ENCODE data around the gene PRSS57. TPM values are rescaled to one million over a fixed set of nuclear protein-coding genes. Genes with fewer than 3 reads are reported as not detected.

Gene PRSS57
- total and polyA plus RNA-seq, 2 donors (not counting 1 experiment from before 2014, with no cell fraction given) = not detected

DNA sequence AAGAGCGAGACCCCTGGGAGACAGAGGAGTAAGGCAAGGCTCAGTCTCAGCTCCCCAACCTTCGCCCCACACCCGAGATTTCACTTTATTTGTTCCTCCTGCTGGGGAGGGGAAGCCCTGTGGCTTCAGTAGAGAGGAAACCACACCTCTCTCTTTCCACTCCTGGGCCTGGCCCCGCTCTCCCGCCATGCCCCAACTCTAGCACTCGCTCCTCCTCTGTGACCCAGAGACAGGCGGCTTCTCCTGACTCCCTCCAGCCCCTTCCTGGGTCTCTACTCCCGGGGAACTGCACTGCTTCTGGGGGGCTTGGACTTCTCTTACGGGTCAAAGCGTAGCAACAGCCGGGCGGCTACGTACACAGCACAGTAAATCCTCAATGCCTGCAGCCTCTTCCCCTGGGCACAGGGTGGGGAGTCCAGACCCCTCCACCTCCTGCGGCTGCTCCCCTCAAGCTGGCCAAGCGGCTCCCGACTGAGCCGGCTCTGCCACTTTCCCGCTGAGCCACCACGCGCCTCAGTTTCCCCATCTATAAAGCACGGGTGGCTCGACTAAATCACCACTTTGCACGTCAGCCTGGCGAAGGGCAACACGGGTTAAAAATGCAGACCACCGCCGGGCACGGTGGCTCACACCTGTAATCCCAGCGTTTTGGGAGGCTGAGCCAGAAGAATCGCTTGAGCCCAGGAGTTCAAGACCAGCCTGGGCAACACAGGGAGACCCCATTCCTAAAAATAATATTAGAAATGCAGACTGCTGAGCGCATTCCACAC lies 33.6 kb downstream of the PRSS57 start:
- POLR2A ChIA-PET = interaction anchor here (2.3 kb wide), 1 partner anchor 13 kb away, joined by 6 read pairs; no protein-coding TSS in a partner anchor
- Histone ChIP-seq H3K4me3 (ENCODE audit: control extremely low read depth in 1 of 5, extremely low read depth in 1 of 5, insufficient read depth in 1 of 5, low read depth in 2 of 5, low read length in 4 of 5) (peak overlapping the region; percentile 65 to 94 (median 82)), H3K4me1 (ENCODE audit: control insufficient read depth in 2 of 2, insufficient read depth in 2 of 2, low read length in 2 of 2) (peaks cover 33 to 69% of the 10 kb centered on the region in 2 donors), H2AFZ (ENCODE audit: insufficient read depth, low read depth, low read length, poor library complexity, severe bottlenecking) (peak overlapping the region; percentile 90), H4K20me1 (ENCODE audit: control insufficient read depth, insufficient read depth, low read length, poor library complexity, severe bottlenecking) (peaks cover 61% of the 10 kb centered on the region), H3K9ac (ENCODE audit: low read length) (peak overlapping the region; percentile 79), H3K36me3 (replicated peaks in 1 of 2; ENCODE audit: control extremely low read depth in 1 of 2, control insufficient read depth in 1 of 2, extremely low read depth in 1 of 2, insufficient read depth in 2 of 2, low read length in 1 of 2) (peaks cover 0 to 25% of the 10 kb centered on the region in 2 experiments), H3K4me2 (replicated peaks; ENCODE audit: low read depth, low read length, poor library complexity, severe bottlenecking) (peak overlapping the region; percentile 96), H3K27ac (ENCODE audit: low read length in 2 of 2) (peak overlapping the region; percentile 87 to 97), H3K9me3 (ENCODE audit: control extremely low read depth in 1 of 3, control insufficient read depth in 2 of 3, insufficient read depth in 1 of 3, low read length in 2 of 3) (peaks cover 0 to 4% (median 0%) of the 10 kb centered on the region in 3 donors), H3K79me2 (ENCODE audit: control insufficient read depth, insufficient read depth, low read length) (peaks cover 70% of the 10 kb centered on the region), H3K27me3 (replicated peaks in 1 of 4; ENCODE audit: control extremely low read depth in 1 of 4, control insufficient read depth in 3 of 4, insufficient read depth in 4 of 4, low read length in 3 of 4) (no peaks in the 10 kb centered on the region)
- intact Hi-C loops (cut with micrococcal nuclease) = loop anchor here (2.0 to 10.0 kb wide), 4 partner anchors 15 to 263 kb away; partner anchors contain the start of genes ARID3A, CDC34 and POLRMT
- Mint-ChIP-seq H3K4me1 (peaks cover 56% of the 10 kb centered on the region), H3K27ac (peak overlapping the region; percentile 98), H3K4me3 (peak overlapping the region; percentile 96), H3K9me3 (ENCODE audit: insufficient read depth) (no peaks in the 10 kb centered on the region), H3K27me3 (no peaks in the 10 kb centered on the region)
- no peak for TF ChIP-seq EZH2 (IDR thresholded peaks at IDR 0.05; ENCODE audit: borderline replicate concordance, insufficient read depth, low read depth, low read length, poor library complexity, severe bottlenecking)
- TF ChIP-seq, protein P1, sequence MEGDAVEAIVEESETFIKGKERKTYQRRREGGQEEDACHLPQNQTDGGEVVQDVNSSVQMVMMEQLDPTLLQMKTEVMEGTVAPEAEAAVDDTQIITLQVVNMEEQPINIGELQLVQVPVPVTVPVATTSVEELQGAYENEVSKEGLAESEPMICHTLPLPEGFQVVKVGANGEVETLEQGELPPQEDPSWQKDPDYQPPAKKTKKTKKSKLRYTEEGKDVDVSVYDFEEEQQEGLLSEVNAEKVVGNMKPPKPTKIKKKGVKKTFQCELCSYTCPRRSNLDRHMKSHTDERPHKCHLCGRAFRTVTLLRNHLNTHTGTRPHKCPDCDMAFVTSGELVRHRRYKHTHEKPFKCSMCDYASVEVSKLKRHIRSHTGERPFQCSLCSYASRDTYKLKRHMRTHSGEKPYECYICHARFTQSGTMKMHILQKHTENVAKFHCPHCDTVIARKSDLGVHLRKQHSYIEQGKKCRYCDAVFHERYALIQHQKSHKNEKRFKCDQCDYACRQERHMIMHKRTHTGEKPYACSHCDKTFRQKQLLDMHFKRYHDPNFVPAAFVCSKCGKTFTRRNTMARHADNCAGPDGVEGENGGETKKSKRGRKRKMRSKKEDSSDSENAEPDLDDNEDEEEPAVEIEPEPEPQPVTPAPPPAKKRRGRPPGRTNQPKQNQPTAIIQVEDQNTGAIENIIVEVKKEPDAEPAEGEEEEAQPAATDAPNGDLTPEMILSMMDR (IDR thresholded peaks at IDR 0.05) = no peak
- peak; percentile 78 for DNase-seq
- CTCF ChIA-PET = interaction anchor here (0.7 kb wide), 1 partner anchor 73 kb away, joined by 3 read pairs; no protein-coding TSS in a partner anchor
- 3% methylated on average over 28 of the region's 31 CpGs for WGBS (ENCODE audit: insufficient coverage)
- ATAC-seq (ENCODE audit: low read depth) = peak; percentile 34

All from B cell (primary cell).